GM12878 (cell line): ENCODE measurements around the gene NTF3.

Source experiments
- CBX5 ChIP-seq: sonication (generic); IDR thresholded peaks from 2 replicates; pipeline ENCODE4 v1.6.1; 2016; ENCODE audit warnings: low read depth, moderate library complexity, mild to moderate bottlenecking, inconsistent platforms
- EGR1 ChIP-seq, 2 experiments: IDR thresholded peaks; 1 replicate in 1 of 2; 2 replicates in 1 of 2; pipeline ENCODE4 v1.6.1; 2011 to 2012; ENCODE audit warnings: low read depth in 2 of 2, low read length in 2 of 2, borderline replicate concordance in 1 of 2, mild to moderate bottlenecking in 1 of 2, moderate library complexity in 1 of 2
- ELK1 ChIP-seq: IDR thresholded peaks from 2 replicates; pipeline ENCODE4 v1.6.1; 2012; ENCODE audit warnings: low read depth, low read length, improper control_type of control experiment
- EZH2 ChIP-seq: IDR thresholded peaks from 2 replicates; pipeline ENCODE4 v1.6.1; 2012; ENCODE audit warnings: low read depth, mild to moderate bottlenecking, control low read depth, inconsistent platforms, low read length, borderline replicate concordance; ENCODE audit not compliant: control insufficient read depth
- MAX ChIP-seq: IDR thresholded peaks from 2 replicates; pipeline ENCODE4 v1.6.1; 2012; ENCODE audit warnings: low read depth, low read length, improper control_type of control experiment
- MXI1 ChIP-seq: fragments of 150-350 bp; IDR thresholded peaks from 2 replicates; pipeline ENCODE4 v1.6.1; 2011; ENCODE audit warnings: low read depth, mild to moderate bottlenecking, inconsistent platforms, low read length, improper control_type of control experiment
- NBN ChIP-seq: fragments of 450-650 bp; IDR thresholded peaks from 2 replicates; pipeline ENCODE4 v1.6.1; 2016
- POLR2A ChIP-seq: IDR thresholded peaks from 2 replicates; pipeline ENCODE4 v1.6.1; 2011; ENCODE audit warnings: low read depth, mild to moderate bottlenecking, low read length
- SKIL ChIP-seq: fragments of 450-650 bp; IDR thresholded peaks from 2 replicates; pipeline ENCODE4 v1.6.1; 2017; ENCODE audit warnings: mild to moderate bottlenecking, low read depth, inconsistent platforms; ENCODE audit not compliant: poor library complexity, severe bottlenecking
- ZSCAN29 ChIP-seq: fragments of 450-650 bp; IDR thresholded peaks from 2 replicates; pipeline ENCODE4 v1.6.1; 2017; ENCODE audit warnings: mild to moderate bottlenecking, moderate library complexity

- TF ChIP-seq ZSCAN29, result no peak
- TF ChIP-seq MAX, result no peak
- no peak for TF ChIP-seq ELK1
- TF ChIP-seq EZH2, result no peak
- no peak for TF ChIP-seq EGR1 (IDR thresholded peaks at IDR 0.05; ENCODE audit: borderline replicate concordance in 1 of 2, low read depth in 2 of 2, low read length in 2 of 2)
- no peak for TF ChIP-seq SKIL
- no peak for TF ChIP-seq MXI1
- no peak for TF ChIP-seq POLR2A
- no peak for TF ChIP-seq NBN
- no peak for TF ChIP-seq CBX5
These were observed 56.7 kb downstream of the NTF3 start for GRCh38 chr12:5488626-5488955.
